ENCODE results near the gene TYW1B.
A peak's percentile ranks its signal among the peaks of the same experiment; 100 is the strongest.
"Not testable (repeated sequence)": the region's sequence is repeated elsewhere in the genome, so short reads cannot be mapped to it uniquely, and the experiment has no call there.

The TYW1B gene

DNA sequence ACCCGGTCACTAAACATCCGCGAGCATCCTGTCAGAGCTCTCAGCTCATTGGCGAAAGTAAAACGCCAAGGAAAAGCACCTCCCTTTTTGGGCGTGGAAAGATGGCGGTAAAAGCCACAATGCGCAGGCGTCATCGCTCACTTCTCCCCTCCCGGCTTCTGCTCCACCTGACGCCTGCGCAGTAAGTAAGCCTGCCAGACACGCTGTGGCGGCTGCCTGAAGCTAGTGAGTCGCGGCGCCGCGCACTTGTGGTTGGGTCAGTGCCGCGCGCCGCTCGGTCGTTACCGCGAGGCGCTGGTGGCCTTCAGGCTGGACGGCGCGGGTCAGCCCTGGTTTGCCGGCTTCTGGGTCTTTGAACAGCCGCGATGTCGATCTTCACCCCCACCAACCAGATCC lies 1.3 kb upstream of the TYW1B start:
- H3K27ac Mint-ChIP-seq: peak overlapping the region; percentile 92
- H3K27me3 Mint-ChIP-seq, H3K9me3 Mint-ChIP-seq: not testable (repeated sequence)
- H3K36me3 Mint-ChIP-seq (ENCODE audit: low read depth): peaks cover 27% of the 10 kb centered on the region
- peaks cover 34% of the 10 kb centered on the region for H3K4me1 Mint-ChIP-seq
- peak; percentile 41 for ATAC-seq
- peak; percentile 97 for DNase-seq
- H3K4me3 Mint-ChIP-seq: peak overlapping the region; percentile 92

GRCh38 chr7:72823765-72824732 lies 4.0 kb downstream of the TYW1B start:
- not testable (repeated sequence) for DNase-seq; H3K27me3 Mint-ChIP-seq; H3K9me3 Mint-ChIP-seq; H3K4me1 Mint-ChIP-seq; H3K4me3 Mint-ChIP-seq; H3K27ac Mint-ChIP-seq; H3K36me3 Mint-ChIP-seq (ENCODE audit: low read depth); ATAC-seq

GRCh38 chr7:72822497-72822896 lies 5.5 kb downstream of the TYW1B start:
- not testable (repeated sequence) for H3K4me3 Mint-ChIP-seq, ATAC-seq, H3K9me3 Mint-ChIP-seq, H3K27ac Mint-ChIP-seq, H3K27me3 Mint-ChIP-seq, H3K4me1 Mint-ChIP-seq, DNase-seq
- peaks cover 14% of the 10 kb centered on the region for H3K36me3 Mint-ChIP-seq (ENCODE audit: low read depth)

DNA sequence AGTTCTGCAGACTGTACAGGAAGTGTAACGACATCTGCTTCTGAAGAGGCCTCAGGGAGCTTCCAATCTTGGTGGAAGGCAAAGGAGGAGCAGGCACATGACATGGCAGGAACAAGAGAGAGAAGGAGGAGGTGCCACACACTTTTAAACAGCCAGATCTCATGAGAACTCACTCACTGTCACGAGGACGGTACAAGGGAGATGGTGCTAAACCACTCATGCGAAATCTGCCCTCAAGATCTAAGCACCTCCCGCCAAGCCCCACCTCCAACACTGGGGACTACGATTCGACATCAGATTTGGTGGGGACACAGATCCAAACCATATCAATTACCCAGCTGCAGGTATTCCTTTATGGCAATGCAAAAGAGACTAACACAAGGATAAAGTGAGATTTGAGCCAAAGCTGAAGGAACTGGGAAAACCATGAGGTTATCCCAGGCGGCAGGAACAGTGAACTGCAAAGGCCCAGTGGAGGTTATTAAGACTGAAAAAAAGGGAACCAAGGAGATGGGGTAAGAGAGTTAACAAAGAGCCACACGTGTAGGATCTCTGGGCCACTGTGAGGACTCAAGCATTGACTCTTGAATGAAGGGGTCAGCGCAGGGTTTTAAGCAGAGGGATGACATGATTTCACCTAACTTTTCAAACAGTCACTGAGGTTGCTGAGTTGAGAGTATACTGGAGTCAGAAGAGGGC lies 9.2 kb downstream of the TYW1B start:
- ATAC-seq, H3K4me3 Mint-ChIP-seq, H3K27me3 Mint-ChIP-seq, DNase-seq, H3K27ac Mint-ChIP-seq, H3K4me1 Mint-ChIP-seq, H3K9me3 Mint-ChIP-seq: not testable (repeated sequence)
- H3K36me3 Mint-ChIP-seq (ENCODE audit: low read depth): peaks cover 16% of the 10 kb centered on the region

- not testable (repeated sequence) for H3K4me1 Mint-ChIP-seq, ATAC-seq, H3K27me3 Mint-ChIP-seq, H3K27ac Mint-ChIP-seq, H3K9me3 Mint-ChIP-seq, DNase-seq, H3K4me3 Mint-ChIP-seq
- H3K36me3 Mint-ChIP-seq (ENCODE audit: low read depth): peaks cover 18% of the 10 kb centered on the region
Observed at GRCh38 chr7:72817661-72818060, 10.3 kb downstream of the TYW1B start.

DNA sequence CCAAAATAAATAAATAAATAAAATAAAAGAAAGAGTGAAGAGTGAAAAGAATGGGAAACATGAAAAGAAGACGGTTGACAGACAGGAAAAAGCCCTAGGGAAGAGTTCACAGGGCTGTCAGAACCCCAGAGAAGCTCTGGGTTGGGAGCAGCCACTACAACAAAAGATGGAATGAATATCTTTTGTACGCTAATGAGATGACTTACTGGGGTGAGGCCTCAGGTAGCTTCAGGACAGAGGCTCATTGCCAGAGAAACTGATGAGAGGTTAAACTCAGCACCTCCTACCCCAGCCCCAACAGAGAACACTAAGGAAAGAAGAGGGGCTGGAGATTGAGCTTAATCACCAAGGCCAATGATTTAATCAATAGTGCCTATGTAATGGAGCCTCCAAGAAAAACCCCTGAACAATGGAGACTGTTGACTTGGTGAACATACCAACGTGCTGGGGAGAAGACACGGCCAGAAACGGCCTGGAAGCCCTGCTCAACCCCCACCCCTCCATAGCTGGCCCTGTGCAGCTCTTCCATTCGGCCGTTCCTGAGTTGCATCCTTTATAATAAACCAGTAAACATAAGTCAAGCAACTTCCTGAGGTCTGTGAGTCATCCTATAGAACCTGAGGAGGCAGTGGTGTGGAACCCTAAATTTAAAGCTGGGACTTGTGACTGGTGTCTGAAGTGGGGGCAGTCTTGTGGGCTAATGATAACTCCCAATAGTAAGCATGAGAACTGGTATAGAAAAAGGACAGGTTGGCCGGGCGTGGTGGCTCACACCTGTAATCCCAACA lies 11.4 kb downstream of the TYW1B start:
- H3K9me3 Mint-ChIP-seq, DNase-seq, H3K4me3 Mint-ChIP-seq, H3K27me3 Mint-ChIP-seq, ATAC-seq, H3K4me1 Mint-ChIP-seq, H3K27ac Mint-ChIP-seq: not testable (repeated sequence)
- peaks cover 21% of the 10 kb centered on the region for H3K36me3 Mint-ChIP-seq (ENCODE audit: low read depth)

DNA sequence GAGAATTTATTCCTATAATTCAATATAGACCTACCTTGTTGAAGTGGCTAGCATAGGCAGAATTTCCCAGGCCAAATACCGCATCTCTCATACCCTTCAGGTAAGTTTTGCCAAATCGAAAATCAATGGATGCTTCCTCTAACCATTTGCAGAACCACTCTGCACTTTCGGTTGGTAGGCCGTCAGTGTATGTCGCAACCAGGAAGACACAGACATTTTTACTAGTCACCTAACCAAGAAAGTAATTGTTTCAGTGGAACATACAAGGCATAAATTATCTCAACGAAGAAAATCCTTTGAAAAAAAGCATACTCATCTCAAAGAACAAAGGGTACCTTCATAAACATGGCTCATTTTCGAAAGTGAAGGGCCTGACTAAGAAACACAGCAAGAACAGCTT lies 17.6 kb downstream of the TYW1B start:
- H3K27me3 Mint-ChIP-seq, DNase-seq, H3K4me1 Mint-ChIP-seq, ATAC-seq, H3K27ac Mint-ChIP-seq, H3K9me3 Mint-ChIP-seq, H3K4me3 Mint-ChIP-seq: not testable (repeated sequence)
- peaks cover 24% of the 10 kb centered on the region for H3K36me3 Mint-ChIP-seq (ENCODE audit: low read depth)

- H3K4me3 Mint-ChIP-seq, H3K4me1 Mint-ChIP-seq, H3K9me3 Mint-ChIP-seq, ATAC-seq, DNase-seq, H3K27ac Mint-ChIP-seq, H3K27me3 Mint-ChIP-seq: not testable (repeated sequence)
- H3K36me3 Mint-ChIP-seq (ENCODE audit: low read depth): peaks cover 29% of the 10 kb centered on the region
Observed at GRCh38 chr7:72808511-72808910, 19.5 kb downstream of the TYW1B start.

GRCh38 chr7:72806851-72807250 lies 21.1 kb downstream of the TYW1B start:
- not testable (repeated sequence) for H3K27me3 Mint-ChIP-seq, H3K4me3 Mint-ChIP-seq, DNase-seq, H3K4me1 Mint-ChIP-seq, H3K9me3 Mint-ChIP-seq, H3K27ac Mint-ChIP-seq, ATAC-seq
- peaks cover 36% of the 10 kb centered on the region for H3K36me3 Mint-ChIP-seq (ENCODE audit: low read depth)

GRCh38 chr7:72805526-72806494 lies 22.2 kb downstream of the TYW1B start:
- ATAC-seq (no peak), DNase-seq (no peak)
- Mint-ChIP-seq H3K27ac (no peak overlapping the region), H3K4me1 (no peaks in the 10 kb centered on the region), H3K27me3 (no peaks in the 10 kb centered on the region), H3K4me3 (no peak overlapping the region), H3K9me3 (no peaks in the 10 kb centered on the region), H3K36me3 (ENCODE audit: low read depth) (peaks cover 39% of the 10 kb centered on the region)

DNA sequence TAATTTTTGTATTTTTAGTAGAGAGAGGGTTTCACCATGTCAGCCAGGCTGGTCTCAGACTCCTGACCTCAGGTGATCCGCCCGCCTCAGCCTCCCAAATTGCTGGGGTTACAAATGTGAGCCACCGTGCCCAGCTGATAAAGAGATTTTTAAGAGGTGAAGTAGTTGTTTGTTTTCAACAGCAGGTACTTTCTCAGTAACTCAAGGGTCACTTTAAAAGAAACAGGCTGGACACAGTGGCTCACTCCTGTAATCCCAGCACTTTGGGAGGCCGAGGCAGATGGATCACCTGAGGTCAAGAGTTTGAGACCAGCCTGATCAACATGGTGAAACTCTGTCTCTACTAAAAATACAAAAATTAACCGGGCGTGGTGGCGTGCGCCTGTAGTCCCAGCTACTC lies 24.2 kb downstream of the TYW1B start:
- not testable (repeated sequence) for ATAC-seq, H3K27ac Mint-ChIP-seq, H3K4me1 Mint-ChIP-seq, H3K9me3 Mint-ChIP-seq, DNase-seq, H3K4me3 Mint-ChIP-seq, H3K27me3 Mint-ChIP-seq
- H3K36me3 Mint-ChIP-seq (ENCODE audit: low read depth): peaks cover 40% of the 10 kb centered on the region

DNA sequence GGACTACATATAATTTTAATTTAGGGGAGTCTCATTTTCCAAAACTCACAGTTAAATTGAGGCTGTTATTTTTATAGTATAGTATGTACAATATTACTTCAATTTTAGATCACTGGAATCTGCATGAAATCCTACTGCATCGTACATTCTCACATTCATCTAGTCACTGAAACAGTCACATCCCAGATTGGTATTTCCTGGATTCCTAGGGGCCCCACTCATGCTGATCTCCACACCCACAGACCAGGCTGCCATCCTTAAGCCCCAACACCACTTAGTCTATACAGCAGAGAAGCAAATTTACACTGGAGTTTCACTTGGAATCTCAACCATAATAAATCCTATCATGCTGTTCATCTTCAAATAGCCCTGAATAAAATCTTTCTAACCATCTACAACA lies 26.4 kb downstream of the TYW1B start:
- H3K27me3 Mint-ChIP-seq, H3K4me3 Mint-ChIP-seq, H3K4me1 Mint-ChIP-seq, H3K9me3 Mint-ChIP-seq, H3K27ac Mint-ChIP-seq, DNase-seq, ATAC-seq: not testable (repeated sequence)
- peaks cover 45% of the 10 kb centered on the region for H3K36me3 Mint-ChIP-seq (ENCODE audit: low read depth)

GRCh38 chr7:72795401-72795800 lies 32.6 kb downstream of the TYW1B start:
- not testable (repeated sequence) for ATAC-seq, H3K9me3 Mint-ChIP-seq, H3K27me3 Mint-ChIP-seq, DNase-seq, H3K4me3 Mint-ChIP-seq, H3K27ac Mint-ChIP-seq, H3K4me1 Mint-ChIP-seq
- peaks cover 25% of the 10 kb centered on the region for H3K36me3 Mint-ChIP-seq (ENCODE audit: low read depth)

All from activated naive CD8-positive, alpha-beta T cell treated with anti-CD3 and anti-CD28 coated beads, Interleukin-2, amount 50 U/mL, for 24 hours (primary cell).